Erythroblast (primary cell): ENCODE data around the gene CWC27.

Source experiments
- GATA1 ChIP-seq: IDR thresholded peaks from 2 replicates; pipeline ENCODE4 v1.6.1; 2011; ENCODE audit warnings: low read depth, mild to moderate bottlenecking, control low read depth, low read length, moderate library complexity
- POLR2A ChIP-seq: IDR thresholded peaks from 2 replicates; pipeline ENCODE4 v1.6.1; 2011; ENCODE audit warnings: mild to moderate bottlenecking, low read length

- no peak for TF ChIP-seq POLR2A
- no peak for TF ChIP-seq GATA1
Measured at GRCh38 chr5:64869419-64869818, 100.7 kb downstream of the CWC27 start.
